GM12878 (cell line): ENCODE measurements around the gene LZTFL1. TPM values are rescaled to one million over a fixed set of nuclear protein-coding genes. Genes with fewer than 3 reads are reported as not detected.

ENCODE experiments used
- ATAC-seq: fragments of 200-7000 bp; cut with Tn5 transposase; 3 replicates; pipeline ENCODE4 v1.9.1; 2020; ENCODE audit warnings: mild to moderate bottlenecking, moderate library complexity
- BruUV-seq: library from RNA; stranded (reverse); fragments of 400-500 nt; replicated peaks from 2 replicates; lab custom pipeline; 2021; lab: Mats Ljungman, UMichigan
- CTCF ChIA-PET: fragments of 300-600 bp; sonication (Branson Sonifier 250); formaldehyde crosslinking; extraction: SDS; loops from one replicate; lab custom pipeline; 2021; ENCODE audit warnings: inconsistent platforms; lab: Yijun Ruan, JAX
- POLR2A ChIA-PET: fragments of 350-600 bp; formaldehyde crosslinking; extraction: SDS; loops from one replicate; lab custom pipeline; 2021; ENCODE audit warnings: inconsistent platforms; lab: Charles Lee
- RAD21 ChIA-PET: fragments of 300-600 bp; sonication (Branson Sonifier 250); formaldehyde crosslinking; loops from one replicate; lab custom pipeline; 2023; ENCODE audit warnings: antibody characterized with exemption; ENCODE audit not compliant: unreplicated experiment; lab: Charles Lee
- SMC1A ChIA-PET: fragments of 300-600 bp; sonication (Branson Sonifier 250); formaldehyde crosslinking; loops from one replicate; lab custom pipeline; 2023; ENCODE audit not compliant: unreplicated experiment, uncharacterized antibody; lab: Charles Lee
- DNase-seq: peaks from one replicate; pipeline ENCODE4 v3.0.0-alpha.2; 2011; ENCODE audit warnings: low read depth, low spot score
- FAIRE-seq: peaks from 3 replicates; lab custom pipeline; 2011; peaks lifted over from hg19 to GRCh38; lab: Jason Lieb, UNC
- H2AFZ ChIP-seq: 2 replicates; pipeline ENCODE4 v1.6.0; 2011; ENCODE audit warnings: low read depth, low read length, control low read depth; ENCODE audit not compliant: control insufficient read depth
- H3K27ac ChIP-seq: 2 replicates; pipeline ENCODE4 v1.5.1; 2011; ENCODE audit warnings: control low read depth; ENCODE audit not compliant: control insufficient read depth, insufficient read depth
- H3K27me3 ChIP-seq, 2 experiments: replicated peaks in 1 of 2; 2 replicates each; pipeline versions ENCODE4 v1.6.0 to v1.6.1; 2011; ENCODE audit warnings: low read length in 1 of 2; ENCODE audit not compliant: control insufficient read depth in 2 of 2, insufficient read depth in 2 of 2
- H3K36me3 ChIP-seq, 2 experiments: 2 replicates each; pipeline ENCODE4 v1.5.1; 2011; ENCODE audit warnings: low read length in 1 of 2; ENCODE audit not compliant: control insufficient read depth in 2 of 2, insufficient read depth in 2 of 2
- H3K4me1 ChIP-seq: 2 replicates; pipeline ENCODE4 v1.6.1; 2011; ENCODE audit warnings: mild to moderate bottlenecking, low read length, moderate library complexity, mixed read lengths; ENCODE audit not compliant: control insufficient read depth, insufficient read depth
- H3K4me2 ChIP-seq: 2 replicates; pipeline ENCODE4 v1.6.0; 2011; ENCODE audit warnings: control low read depth; ENCODE audit not compliant: control insufficient read depth, insufficient read depth
- H3K4me3 ChIP-seq: fragments of 200-600 bp; sonication (generic); 2 replicates; pipeline ENCODE4 v1.5.1; 2016
- H3K79me2 ChIP-seq: 2 replicates; pipeline ENCODE4 v1.6.0; 2011; ENCODE audit warnings: low read length; ENCODE audit not compliant: control insufficient read depth, insufficient read depth
- H3K9ac ChIP-seq: 2 replicates; pipeline ENCODE4 v1.8.0; 2011; ENCODE audit warnings: low read length, control low read depth, mixed read lengths; ENCODE audit not compliant: control insufficient read depth, insufficient read depth
- H3K9me3 ChIP-seq: replicated peaks from 3 replicates; pipeline ENCODE4 v1.5.1; 2011; ENCODE audit warnings: mild to moderate bottlenecking, low read length; ENCODE audit not compliant: control insufficient read depth, insufficient read depth
- H4K20me1 ChIP-seq: 2 replicates; pipeline ENCODE4 v1.6.0; 2011; ENCODE audit not compliant: control insufficient read depth, insufficient read depth
- CHD2 ChIP-seq: IDR thresholded peaks from 2 replicates; pipeline ENCODE4 v1.6.1; 2011; ENCODE audit warnings: low read depth, low read length, improper control_type of control experiment, borderline replicate concordance
- EGR1 ChIP-seq, 2 experiments: IDR thresholded peaks; 1 replicate in 1 of 2; 2 replicates in 1 of 2; pipeline ENCODE4 v1.6.1; 2011 to 2012; ENCODE audit warnings: low read depth in 2 of 2, low read length in 2 of 2, borderline replicate concordance in 1 of 2, mild to moderate bottlenecking in 1 of 2, moderate library complexity in 1 of 2
- KAT2A ChIP-seq: conservative IDR thresholded peaks from 2 replicates; pipeline ENCODE4 v1.6.1; 2011; ENCODE audit warnings: low read depth, low read length; ENCODE audit not compliant: control insufficient read depth
- PAX5 ChIP-seq: IDR thresholded peaks from 2 replicates; pipeline ENCODE4 v1.6.1; 2011; ENCODE audit warnings: low read depth, low read length, borderline replicate concordance
- SMC3 ChIP-seq: IDR thresholded peaks from 2 replicates; pipeline ENCODE4 v1.6.1; 2011; ENCODE audit warnings: low read length, improper control_type of control experiment, borderline replicate concordance
- TCF3 ChIP-seq: IDR thresholded peaks from 2 replicates; pipeline ENCODE4 v1.6.1; 2012; ENCODE audit warnings: low read depth, mild to moderate bottlenecking, low read length, borderline replicate concordance; ENCODE audit not compliant: insufficient read depth
- ZNF622 ChIP-seq: fragments of 450-650 bp; IDR thresholded peaks from 2 replicates; pipeline ENCODE4 v1.6.1; 2017; ENCODE audit warnings: mild to moderate bottlenecking, inconsistent platforms
- WGBS: methylation state at CpG from one replicate; pipeline ENCODE4 v1.1.6; 2016; ENCODE audit warnings: low lambda C conversion rate; ENCODE audit not compliant: insufficient replicate concordance, insufficient coverage; ENCODE audit errors: missing lambda C conversion rate; 5-methylcytosine and 5-hydroxymethylcytosine counted together
- in situ Hi-C: fragments of 300-500 bp; cut with MboI; formaldehyde crosslinking; loops from 9 replicates; pipeline ENCODE4 v1.14.3; 2018; ENCODE audit warnings: mixed read lengths
- intact Hi-C: fragments of 100-400 bp; cut with micrococcal nuclease; formaldehyde crosslinking; loops from one replicate; pipeline ENCODE4 v1.14.2; 2022; ENCODE audit not compliant: unreplicated experiment
- polyA plus RNA-seq, 11 experiments: library from polyadenylated mRNA; depleted of rRNA in 4 of 11; unstranded in 6 of 11; stranded (reverse) in 5 of 11; fragments of >200 nt; fragmentation: Nextera tagmentation in 4 of 11; fragmentation: Illumina TruSeq in 1 of 11; extraction: Ambion mirVana in 4 of 11; extraction: Trizol in 1 of 11; gene quantifications; 1 replicate in 1 of 11; 2 replicates in 10 of 11; pipeline versions ENCODE4 v1.2.1 to v1.2.3, GENCODE V29; 2011 to 2016; ENCODE audit warnings: inconsistent platforms in 2 of 11, missing spikeins in 2 of 11, low read depth in 1 of 11
- total RNA-seq, 4 experiments: library from RNA; depleted of rRNA in 3 of 4; stranded (reverse); fragments of >200 nt in 3 of 4; fragmentation: Illumina TruSeq in 1 of 4; extraction: Trizol in 1 of 4; gene quantifications; 2 replicates each; pipeline versions ENCODE4 v1.2.1 to v1.2.3, GENCODE V29; 2013 to 2021
- TF ChIP-seq, protein P1 (sequence below): fragments of 450-650 bp; formaldehyde crosslinking; IDR thresholded peaks from 2 replicates; pipeline ENCODE4 v1.5.0; 2022; ENCODE audit warnings: mild to moderate bottlenecking, missing genetic modification characterization
- TF ChIP-seq, protein P2 (sequence below): fragments of 450-650 bp; IDR thresholded peaks from 2 replicates; pipeline ENCODE4 v1.6.1; 2017; ENCODE audit warnings: low read depth, mild to moderate bottlenecking, moderate library complexity

The LZTFL1 gene
- total and polyA plus RNA-seq, 10 of the 15 experiments (the other 5 are each of a cell fraction or from before 2014, with no cell fraction given): 9.8 to 74.1 (median 11.9) TPM

DNA sequence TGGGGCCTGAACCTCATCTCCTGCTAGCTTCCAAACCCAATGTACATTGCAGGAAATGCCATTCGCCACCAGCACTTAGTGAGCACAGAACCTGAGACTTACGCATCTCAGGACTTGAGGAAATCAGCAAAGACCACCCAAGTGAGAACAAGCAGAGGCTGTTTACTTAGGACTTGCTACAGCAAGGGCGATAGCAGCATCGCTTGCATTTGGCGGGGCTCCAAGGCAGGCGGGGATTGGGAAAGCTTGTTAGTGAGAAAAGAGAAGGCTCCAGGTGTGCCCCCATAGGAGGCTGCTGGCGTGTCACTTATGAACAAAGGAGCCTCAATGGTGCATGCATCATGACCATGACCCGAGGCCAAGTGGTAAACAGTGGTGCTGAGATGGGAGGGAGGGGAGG lies 65.3 kb downstream of the LZTFL1 start:
- no peak overlapping the region for H3K9ac ChIP-seq
- ChIA-PET RAD21 (interaction anchor here (0.5 kb wide), 1 partner anchor 126 kb away, joined by 3 read pairs; no protein-coding TSS in a partner anchor), CTCF (interaction anchor here (0.8 to 1.9 kb wide), 3 partner anchors 14 to 301 kb away, joined by 3 to 6 read pairs (median 3); no protein-coding TSS in a partner anchor), POLR2A (no interaction called here), SMC1A (no interaction called here)
- intact Hi-C loops: no loop called here
- WGBS: 60% methylated on average over 8 of the region's 8 CpGs
- no peak overlapping the region for H3K4me2 ChIP-seq
- no peaks in the 10 kb centered on the region for H3K4me1 ChIP-seq
- ATAC-seq (no peak), DNase-seq (no peak), FAIRE-seq (no peak)
- H3K36me3 ChIP-seq: no peaks in the 10 kb centered on the region
- in situ Hi-C loops: no loop called here
- no TSS peak for BruUV-seq
- H3K27me3 ChIP-seq: 0 out of 4 replicates have a peak, but pooled peaks cover 0 to 2% of the 10 kb centered on the region in 2 experiments
- H4K20me1 ChIP-seq: no peaks in the 10 kb centered on the region
- no peak overlapping the region for H3K27ac ChIP-seq
- no peak overlapping the region for H3K4me3 ChIP-seq
- TF ChIP-seq, protein P1, sequence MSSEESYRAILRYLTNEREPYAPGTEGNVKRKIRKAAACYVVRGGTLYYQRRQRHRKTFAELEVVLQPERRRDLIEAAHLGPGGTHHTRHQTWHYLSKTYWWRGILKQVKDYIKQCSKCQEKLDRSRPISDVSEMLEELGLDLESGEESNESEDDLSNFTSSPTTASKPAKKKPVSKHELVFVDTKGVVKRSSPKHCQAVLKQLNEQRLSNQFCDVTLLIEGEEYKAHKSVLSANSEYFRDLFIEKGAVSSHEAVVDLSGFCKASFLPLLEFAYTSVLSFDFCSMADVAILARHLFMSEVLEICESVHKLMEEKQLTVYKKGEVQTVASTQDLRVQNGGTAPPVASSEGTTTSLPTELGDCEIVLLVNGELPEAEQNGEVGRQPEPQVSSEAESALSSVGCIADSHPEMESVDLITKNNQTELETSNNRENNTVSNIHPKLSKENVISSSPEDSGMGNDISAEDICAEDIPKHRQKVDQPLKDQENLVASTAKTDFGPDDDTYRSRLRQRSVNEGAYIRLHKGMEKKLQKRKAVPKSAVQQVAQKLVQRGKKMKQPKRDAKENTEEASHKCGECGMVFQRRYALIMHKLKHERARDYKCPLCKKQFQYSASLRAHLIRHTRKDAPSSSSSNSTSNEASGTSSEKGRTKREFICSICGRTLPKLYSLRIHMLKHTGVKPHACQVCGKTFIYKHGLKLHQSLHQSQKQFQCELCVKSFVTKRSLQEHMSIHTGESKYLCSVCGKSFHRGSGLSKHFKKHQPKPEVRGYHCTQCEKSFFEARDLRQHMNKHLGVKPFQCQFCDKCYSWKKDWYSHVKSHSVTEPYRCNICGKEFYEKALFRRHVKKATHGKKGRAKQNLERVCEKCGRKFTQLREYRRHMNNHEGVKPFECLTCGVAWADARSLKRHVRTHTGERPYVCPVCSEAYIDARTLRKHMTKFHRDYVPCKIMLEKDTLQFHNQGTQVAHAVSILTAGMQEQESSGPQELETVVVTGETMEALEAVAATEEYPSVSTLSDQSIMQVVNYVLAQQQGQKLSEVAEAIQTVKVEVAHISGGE (CRISPR knock-in tag): no peak
- no peaks in the 10 kb centered on the region for H3K9me3 ChIP-seq
- no peaks in the 10 kb centered on the region for H3K79me2 ChIP-seq
- H2AFZ ChIP-seq: no peak overlapping the region

DNA sequence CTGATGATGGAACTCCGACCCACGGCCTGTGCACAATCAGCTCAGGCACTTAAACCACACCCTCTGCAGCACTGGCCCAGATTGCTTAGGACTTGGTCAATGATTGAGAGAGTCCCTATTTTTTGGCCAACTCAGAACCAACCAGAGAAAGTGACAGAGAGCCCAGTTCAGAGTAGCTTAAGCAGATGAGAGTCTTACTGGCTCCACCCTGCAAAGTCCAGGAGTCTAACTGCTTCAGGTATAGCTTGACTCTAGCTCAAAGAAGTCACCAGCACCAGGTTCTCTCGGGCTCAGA lies 65.7 kb downstream of the LZTFL1 start:
- Histone ChIP-seq H3K36me3 (no peaks in the 10 kb centered on the region), H3K9ac (no peak overlapping the region), H3K4me2 (no peak overlapping the region), H3K4me1 (no peaks in the 10 kb centered on the region), H3K27me3 (0 out of 4 replicates have a peak, but pooled peaks cover 0 to 2% of the 10 kb centered on the region in 2 experiments), H3K4me3 (no peak overlapping the region), H2AFZ (no peak overlapping the region), H3K79me2 (no peaks in the 10 kb centered on the region), H3K27ac (no peak overlapping the region), H3K9me3 (no peaks in the 10 kb centered on the region), H4K20me1 (no peaks in the 10 kb centered on the region)
- ChIA-PET CTCF (interaction anchor here (0.8 to 1.9 kb wide), 3 partner anchors 14 to 301 kb away, joined by 3 to 6 read pairs (median 3); no protein-coding TSS in a partner anchor), RAD21 (no interaction called here), SMC1A (no interaction called here), POLR2A (no interaction called here)
- in situ Hi-C loops (no loop called here), intact Hi-C loops (no loop called here)
- 63% methylated on average over 3 of the region's 3 CpGs for WGBS
- BruUV-seq: no TSS peak
- FAIRE-seq (no peak), DNase-seq (no peak), ATAC-seq (no peak)
- TF ChIP-seq, protein P2, sequence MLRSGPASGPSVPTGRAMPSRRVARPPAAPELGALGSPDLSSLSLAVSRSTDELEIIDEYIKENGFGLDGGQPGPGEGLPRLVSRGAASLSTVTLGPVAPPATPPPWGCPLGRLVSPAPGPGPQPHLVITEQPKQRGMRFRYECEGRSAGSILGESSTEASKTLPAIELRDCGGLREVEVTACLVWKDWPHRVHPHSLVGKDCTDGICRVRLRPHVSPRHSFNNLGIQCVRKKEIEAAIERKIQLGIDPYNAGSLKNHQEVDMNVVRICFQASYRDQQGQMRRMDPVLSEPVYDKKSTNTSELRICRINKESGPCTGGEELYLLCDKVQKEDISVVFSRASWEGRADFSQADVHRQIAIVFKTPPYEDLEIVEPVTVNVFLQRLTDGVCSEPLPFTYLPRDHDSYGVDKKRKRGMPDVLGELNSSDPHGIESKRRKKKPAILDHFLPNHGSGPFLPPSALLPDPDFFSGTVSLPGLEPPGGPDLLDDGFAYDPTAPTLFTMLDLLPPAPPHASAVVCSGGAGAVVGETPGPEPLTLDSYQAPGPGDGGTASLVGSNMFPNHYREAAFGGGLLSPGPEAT: no peak
- TF ChIP-seq CHD2: no peak
- no peak for TF ChIP-seq SMC3
- no peak for TF ChIP-seq ZNF622
- TF ChIP-seq EGR1 (IDR thresholded peaks at IDR 0.05; ENCODE audit: borderline replicate concordance in 1 of 2, low read depth in 2 of 2, low read length in 2 of 2): no peak
- no peak for TF ChIP-seq TCF3
- TF ChIP-seq KAT2A: no peak
- no peak for TF ChIP-seq PAX5
